HG03520 (cell line): ENCODE measurements around the gene ARFGAP2.
A peak's percentile ranks its signal among the peaks of the same experiment; 100 is the strongest.

Experiments used
- ATAC-seq: cut with Tn5 transposase; IDR thresholded peaks from one replicate; pipeline ENCODE4 v1.9.1; 2021; ENCODE audit warnings: mild to moderate bottlenecking, moderate library complexity; ENCODE audit not compliant: unreplicated experiment

Gene ARFGAP2

DNA sequence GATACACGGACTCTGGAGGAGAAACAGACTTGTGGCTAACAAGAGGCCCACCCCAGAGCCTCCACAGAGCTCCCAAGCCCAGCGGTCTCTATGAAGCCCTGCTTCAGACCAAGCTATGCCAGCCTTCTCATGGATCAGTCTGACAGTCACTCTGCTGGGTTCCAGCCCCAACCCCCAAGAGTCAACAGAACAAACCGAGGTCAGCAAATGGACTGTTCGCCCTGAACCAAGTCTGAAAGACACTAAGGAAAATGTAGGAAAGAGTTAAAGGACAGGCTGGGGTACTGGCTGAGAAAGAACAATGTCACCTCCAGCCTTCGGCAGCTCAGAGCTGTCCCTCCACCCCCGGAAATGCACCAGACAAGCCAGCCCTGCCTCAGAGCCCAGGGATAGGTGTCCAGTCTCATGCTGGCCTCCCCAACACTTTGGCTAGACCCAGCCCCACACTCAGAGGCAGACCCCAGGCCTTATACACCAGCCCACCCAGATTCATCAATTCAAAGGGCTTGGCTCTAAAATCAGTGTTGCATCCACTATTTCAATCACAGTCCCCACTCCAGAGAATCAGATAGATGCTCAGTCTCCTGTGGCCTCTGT is 3.8 kb downstream of the ARFGAP2 start:
- ATAC-seq, result no peak

DNA sequence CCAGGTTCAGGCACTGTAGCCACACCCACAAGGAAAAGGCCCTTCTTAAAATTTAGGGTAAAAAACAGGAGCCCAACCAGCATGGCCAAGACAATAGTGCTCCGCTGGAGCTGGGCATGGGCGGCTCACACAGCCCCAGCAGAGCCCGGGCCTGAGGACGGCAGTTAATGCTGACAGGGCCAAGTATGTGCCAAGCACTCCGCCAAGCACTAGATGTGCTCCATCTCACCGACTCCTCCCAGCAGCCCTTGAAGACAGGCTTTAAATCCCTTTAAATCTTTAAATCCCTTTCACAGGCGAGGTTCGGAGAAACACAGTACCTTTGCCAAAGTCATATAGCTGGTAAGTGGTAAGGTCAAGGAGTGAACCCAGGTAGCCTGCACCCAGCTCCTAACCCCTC is 4.8 kb downstream of the ARFGAP2 start:
- ATAC-seq, result no peak

DNA sequence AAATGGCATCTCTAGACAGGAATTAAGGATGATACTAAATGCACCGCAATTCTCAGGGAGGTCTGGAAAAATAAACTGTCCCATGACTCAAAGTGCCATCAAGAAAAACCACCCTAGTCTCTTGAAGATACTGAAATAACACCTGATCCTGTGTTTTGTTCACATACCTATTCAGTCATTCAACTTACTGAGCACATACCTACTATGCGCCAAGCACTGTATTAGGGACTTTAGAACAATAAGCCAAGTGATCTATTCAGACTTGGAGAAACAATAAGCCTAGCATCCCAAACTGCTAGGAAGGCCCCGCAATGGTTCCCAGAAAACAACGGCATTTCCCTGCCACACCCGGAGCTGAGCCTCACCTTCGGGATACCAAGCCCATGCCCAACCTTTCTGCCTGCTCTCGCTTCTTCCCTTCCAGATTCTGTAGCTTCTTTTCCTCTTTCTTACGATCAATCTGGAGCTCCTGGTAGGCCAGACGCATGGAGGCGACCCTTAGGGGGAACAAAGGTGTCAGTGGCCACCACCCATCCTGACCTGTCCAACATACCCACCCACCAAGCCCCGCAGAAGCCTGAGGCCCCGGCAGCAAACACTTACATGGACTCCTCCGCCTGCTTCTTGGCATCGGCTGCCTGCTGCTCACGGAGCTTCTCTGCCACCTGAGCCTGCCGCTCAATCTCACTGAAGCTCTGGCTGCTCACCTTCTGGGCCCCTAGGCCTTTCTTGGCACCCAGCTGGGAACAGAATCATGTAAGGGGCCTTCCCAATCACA is 5.4 kb downstream of the ARFGAP2 start:
- no peak for ATAC-seq

DNA sequence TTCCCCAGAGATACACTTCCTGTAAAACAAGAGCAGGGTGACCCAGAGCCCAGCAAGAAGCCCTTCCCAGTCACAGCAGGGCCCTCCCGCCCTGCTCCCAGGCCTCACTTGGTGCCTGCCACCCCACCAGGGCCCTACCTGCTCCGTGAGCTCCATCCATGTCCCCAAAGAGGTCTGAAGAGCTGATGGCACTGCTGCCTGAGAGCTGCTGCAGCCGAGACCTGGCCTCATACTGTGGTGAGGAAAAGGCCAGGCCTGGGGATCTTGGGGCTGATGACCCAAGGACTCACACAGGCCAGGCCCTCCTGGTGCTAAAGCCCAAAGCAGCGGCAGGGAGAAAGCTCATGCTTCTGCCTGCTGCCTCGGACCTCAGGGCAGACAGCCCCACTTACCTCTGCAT is 10.3 kb downstream of the ARFGAP2 start:
- ATAC-seq, result no peak

DNA sequence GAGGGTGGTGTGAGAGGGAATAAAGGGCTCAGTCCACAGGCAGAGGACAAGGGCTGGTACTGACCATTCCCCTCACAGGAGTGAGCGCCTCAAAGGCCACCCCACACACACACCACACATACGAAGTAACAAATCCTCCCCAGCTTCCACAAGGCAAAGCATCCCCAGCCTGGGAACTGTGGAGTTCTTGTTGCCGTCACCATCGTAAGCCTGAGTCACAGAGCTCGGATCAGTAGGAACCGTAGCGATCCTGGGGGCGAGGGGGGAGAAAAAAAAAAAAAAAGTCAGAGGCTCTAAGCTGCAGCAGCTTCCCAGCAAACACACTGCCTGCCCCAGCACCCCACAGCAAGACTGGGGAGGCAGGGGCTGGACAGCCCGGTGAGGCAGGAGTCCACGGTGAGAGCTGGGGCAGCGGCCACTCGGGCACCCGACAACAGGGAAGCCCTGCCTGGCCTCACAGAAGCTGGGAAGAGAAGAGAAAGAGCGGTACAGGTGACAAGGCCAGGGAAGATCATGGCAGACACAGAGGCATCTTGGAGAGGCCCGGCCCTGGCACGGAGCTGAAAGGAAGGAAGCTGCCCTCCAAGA is 11.3 kb downstream of the ARFGAP2 start:
- ATAC-seq, result no peak

DNA sequence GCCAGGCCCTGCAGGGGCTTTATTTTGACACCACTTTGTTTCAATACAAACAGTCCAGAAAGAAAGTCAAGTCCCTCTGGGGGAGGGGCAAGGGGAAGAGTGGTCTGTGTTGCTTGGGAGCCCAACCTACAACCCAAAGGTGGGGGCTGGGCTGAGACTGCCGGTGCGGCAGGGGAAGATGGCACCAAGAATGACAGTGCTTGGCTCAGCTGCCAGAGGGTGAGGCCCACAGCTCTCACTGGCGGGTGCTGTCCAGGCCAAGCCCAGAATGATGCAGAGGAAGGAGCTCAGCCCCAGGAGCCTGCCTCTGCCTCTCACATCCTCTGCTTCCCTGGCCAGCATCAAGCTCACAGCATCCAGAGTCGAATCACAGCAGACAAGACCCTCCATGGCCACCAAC is 12.4 kb downstream of the ARFGAP2 start:
- no peak for ATAC-seq

DNA sequence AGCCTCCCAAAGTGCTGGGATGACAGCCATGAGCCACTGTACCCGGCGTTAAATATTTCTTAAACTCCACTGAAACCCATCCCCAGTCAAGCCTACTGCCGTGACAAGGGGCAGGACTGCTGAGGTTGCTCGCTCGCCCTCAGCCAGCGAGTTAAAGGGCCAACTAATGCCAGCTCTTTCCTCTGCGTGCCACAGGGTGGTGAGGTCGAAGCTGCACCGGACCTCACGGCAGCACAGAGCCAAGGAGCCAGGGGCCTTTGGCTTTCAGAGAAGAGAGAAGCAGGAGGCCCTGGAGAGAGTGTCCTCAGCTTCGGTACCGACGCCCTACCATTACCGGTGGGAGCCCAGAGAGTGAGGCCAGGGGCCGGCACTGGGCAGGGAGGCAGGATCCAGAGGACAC is 12.8 kb downstream of the ARFGAP2 start:
- no peak for ATAC-seq

DNA sequence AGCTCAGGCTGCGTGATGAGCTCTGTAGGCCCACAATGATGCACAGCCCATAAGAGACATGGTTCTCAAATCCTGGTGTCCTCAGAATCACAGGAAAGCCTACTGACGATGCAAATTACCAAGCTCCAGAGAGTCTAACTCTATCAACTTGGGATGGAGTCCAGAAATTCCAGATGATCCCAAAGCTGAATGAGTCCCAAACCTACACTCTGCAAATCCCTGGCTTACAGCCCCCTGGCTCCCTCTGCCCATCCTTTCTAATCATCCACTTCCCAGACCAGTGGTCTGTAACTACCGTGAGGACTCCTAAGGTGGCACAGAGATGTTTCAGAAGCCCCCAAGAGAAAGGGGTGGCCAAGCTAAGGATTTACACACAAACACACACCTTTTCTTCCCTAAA is 13.5 kb downstream of the ARFGAP2 start:
- ATAC-seq, result no peak

DNA sequence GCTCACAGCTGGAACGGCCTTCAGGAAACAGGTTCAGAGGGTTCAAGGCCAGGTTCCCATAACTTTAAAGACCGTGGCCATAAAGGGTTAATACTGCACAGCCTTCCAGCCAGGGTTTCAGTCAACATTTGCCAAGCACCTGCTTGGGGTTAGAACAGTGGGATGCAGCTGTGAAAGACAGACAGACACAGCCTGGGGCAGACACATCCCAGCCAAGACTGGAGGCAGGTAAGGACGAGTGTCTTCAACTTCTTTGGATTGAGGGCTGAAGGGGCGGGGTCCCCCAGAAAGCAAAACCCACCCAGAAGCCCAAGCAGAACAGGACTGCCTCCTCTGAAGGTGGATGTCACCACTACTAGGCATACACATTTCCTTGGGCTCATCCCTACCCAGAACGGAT is 14.3 kb downstream of the ARFGAP2 start:
- ATAC-seq, result no peak

DNA sequence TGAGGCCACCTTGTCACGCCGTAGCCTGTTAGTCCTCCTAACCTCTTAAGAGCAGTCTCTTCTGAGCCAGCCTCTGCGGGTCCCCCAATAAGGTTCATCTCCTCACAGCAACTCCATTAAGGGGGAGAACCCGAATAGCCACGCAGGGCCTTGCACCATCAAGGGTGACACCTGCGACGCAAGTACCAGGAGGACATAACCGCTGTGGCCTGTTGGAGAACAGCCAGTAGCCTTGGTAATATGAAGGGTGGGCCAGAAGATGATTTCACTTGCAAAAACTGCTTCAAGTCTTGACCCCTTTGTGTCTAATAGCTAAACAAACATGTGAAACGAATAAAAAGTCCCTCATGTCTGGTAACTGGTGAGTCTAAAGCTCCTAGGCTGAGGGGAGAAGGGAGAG is 14.8 kb downstream of the ARFGAP2 start:
- ATAC-seq, result no peak

DNA sequence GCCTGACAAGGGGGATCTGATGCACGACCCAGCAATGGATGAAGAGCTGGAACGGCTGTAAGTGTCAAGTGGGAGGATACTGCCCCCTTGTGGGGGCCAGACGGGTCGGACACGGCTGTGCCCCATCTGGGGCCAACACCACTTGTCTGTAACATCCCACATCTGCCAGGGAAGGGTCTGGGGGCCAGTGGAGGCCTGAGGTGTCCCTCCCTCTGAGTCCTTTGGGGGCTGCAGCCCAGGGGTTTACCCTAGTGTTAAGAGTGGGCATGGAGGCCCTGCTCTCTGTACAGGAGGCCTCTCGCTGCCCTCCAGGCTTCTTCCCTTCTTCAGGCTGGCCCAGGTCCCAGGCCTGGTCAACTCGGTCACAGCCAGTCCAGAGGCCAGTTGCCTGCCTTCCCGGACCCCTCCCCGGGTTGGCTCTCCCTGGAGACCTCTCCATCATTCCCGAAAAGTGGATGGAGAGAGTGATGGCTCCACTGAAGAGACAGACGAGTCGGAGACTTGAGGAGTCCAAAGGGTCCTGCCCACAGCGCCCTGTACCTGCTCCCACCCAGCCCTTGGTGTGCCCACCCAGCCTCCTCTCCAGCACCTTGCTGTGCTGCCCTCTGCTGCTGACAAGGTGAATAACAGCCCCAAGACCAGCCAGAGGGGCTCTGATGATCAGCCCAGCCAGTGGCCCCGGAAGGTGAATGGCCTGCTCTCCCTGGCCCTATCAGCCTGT is 15.4 kb downstream of the ARFGAP2 start:
- ATAC-seq, result peak; percentile 71

DNA sequence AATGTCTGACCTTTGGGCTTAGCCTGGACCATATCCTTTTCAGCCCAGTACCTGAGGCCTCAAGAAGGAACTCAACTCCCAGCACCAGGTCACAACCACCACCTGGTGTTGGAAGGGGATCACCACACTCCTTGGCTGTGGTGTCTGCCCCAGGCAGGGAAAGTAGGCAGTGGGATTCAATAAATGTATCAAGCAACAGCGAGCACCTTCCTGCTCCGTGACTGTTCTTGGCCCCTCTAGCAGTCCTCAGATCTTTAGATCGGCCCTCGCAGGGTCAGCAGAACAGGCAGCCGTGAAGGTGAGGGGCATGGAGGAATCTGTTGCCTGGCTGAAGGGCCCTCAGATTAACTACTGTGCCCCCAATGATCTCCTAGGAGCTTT is 15.9 kb downstream of the ARFGAP2 start:
- ATAC-seq, result no peak

DNA sequence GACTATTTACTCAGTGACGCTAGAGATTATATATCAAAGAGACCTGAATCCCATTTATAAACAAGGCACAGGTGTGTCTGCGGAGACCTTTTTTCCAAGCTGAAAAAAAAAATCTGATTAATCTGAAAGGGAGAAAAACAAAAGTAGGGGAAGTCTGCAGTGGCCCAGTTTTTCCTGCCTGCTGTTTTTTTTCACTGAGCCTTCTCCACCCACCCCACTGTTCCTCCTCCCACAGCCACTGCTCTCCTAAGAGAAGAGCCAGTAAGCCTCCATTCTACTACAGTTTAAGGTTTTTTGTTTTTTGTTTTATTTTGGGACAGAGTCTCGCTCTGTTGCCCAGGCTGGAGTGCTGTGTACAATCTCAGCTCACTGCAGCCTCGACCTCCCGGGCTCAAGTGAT is 18.4 kb downstream of the ARFGAP2 start:
- no peak for ATAC-seq

DNA sequence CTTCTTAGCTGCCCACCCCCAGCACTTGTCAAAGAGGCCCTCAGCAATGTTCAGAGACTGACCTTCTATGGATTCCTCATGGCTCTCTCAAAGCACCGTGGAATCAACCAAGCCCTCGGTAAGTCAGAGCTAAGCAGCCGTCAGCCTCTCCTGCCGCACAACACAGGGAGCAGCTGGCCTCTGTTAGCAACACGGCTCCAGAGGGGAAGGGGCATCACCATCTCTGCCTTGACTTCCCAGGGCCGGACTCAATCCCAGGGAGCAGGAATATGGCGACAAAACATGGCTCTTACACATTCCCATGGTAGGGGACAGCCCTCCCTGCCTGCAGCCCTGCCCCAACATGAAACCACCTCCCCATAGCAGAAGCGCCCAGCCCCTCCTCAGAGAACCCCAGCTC is 18.9 kb downstream of the ARFGAP2 start:
- ATAC-seq, result no peak

DNA sequence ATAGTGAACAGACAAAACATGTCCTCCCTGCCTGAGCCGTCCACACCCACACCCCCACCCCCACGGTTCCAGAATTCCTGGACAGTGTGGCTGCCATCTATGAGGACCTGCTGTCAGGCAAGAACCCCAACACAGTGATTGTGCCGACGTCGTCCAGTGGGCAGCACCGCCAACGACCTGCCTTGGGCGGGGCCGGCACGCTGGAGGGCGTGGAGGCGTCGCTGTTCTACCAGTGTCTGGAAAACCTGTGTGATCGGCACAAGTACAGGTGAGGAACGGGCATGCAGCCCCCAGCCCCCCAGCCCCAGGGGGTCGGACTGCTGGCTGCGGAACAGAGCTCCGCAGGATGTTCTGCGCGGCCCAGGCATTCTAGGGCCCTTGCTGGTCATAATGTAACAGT is 19.7 kb downstream of the ARFGAP2 start:
- no peak for ATAC-seq

DNA sequence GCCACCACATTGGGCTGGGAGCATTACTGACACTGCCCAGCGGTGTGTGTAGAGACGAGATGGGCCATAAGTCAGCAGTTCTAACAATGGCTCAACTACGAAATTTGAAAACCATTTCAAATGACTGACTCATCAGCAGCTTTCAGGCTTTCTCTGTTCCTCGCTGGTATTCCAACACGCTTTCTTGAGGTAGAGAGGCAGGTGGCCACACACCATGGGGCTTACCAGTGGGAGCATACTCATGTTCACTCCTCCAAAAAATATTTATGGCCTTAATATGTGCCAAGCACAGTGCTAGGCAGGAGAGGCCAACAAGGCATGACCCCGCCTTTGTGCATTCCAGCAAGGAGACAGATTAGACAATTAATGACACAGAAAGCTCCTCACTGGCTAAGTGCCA is 20.3 kb downstream of the ARFGAP2 start:
- no peak for ATAC-seq

DNA sequence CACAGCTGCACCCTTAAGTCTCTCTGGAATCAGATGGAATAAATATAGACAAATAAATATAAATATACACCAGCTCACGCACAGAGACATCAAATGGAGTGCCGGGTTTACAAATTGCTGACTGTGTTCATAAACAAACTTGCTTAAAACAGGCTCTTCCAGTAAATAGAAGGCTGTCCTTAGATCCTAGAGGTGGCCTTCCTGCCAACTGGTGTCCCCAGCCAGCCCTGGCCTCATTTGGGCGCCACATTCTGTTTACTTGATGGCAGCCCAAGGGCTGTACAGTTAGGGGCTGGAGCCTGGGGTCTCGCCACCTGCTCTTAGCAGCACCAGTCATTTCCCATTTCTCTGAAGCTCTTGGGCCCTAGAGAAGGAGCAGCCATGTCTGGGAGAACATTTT is 20.8 kb downstream of the ARFGAP2 start:
- ATAC-seq, result no peak

DNA sequence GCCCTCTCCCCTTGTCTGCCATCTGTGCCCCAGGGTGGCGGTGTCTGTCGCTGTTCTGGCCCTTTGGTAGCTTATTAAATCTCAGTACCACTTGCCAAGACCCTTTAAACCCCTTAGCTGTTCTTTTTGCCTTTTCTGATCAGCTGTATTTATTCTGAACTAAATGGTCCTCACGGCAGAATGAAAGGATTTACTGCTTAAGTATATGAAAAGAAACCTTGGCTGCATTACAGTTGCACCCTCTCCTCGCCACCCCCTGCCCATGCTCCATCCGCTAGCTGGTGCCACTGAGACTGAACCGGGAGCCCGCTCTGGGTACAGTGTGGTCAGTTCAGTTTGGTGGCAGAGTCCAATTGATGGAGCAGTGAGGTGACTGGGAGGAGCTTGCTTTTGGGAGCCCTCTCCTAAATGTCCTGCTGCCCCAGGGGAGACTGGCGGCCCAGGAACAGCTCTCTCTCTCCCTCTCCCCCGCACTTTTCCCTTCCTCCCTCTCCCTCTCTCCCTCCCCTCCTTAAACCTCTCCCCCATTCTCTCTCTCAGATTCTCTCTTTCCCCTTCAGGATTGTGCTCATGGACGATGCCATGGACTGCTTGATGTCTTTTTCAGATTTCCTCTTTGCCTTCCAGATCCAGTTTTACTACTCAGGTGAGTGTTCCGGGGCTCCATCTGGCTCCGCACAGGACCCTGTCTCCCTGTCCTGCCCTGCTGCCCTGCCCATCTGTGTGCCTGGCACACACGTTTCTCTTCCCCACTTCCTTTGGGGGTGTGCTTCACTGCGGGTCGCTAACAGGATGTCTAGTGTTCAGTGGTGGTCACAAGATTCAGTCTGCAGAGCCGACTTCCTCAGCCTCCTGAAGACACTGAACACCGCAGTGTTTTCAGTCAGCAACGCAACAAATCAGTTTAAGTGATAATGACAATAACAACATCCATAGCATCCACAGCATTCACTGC is 21.8 kb downstream of the ARFGAP2 start:
- no peak for ATAC-seq

DNA sequence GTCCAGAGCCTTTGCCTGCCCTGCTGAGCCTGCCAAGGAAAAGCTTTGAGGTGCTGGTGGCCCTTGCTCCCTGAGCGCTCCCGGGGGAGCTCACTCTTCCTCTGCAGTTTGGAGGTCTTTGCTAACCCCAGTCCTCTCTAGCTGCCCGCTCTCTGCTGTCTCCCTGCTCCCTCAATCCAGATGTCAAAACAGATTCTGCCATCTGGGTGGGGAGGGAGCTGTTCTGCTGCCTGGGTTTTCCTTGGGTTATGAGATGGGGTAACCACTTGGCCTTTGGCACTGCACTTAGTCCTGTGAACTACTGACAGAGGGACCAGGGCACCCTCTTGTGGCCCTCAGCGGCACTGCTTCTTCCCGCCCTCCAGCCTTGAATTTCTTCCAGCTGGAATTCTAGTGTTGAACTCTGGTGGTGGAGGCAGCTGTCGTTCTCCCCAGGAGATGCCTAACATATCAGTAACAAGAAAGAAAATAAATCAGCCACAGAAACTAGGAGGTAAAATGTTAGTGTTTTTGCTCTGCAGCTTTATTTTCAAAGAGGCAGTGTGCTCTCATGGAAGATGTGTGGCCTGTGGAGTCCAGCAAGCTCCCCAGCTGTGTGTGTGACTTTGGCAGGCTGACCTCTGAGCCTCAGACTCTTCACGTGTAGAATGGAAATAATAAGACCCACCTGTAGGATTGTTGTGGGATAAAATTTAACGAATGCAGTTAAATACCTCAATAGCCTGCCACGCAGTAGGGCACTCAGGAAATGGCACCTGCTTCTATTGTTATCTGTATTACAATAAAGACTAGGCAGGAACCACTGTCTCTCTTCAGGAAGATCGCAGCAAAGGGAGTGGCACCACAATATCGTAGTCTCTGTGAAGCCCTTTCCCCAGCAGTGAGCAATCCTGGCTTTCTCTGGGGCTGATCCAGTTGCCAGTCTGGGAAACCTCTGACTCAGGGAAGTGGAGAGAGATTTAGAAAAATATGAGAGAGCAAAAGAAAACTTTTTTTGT is 23.4 kb downstream of the ARFGAP2 start:
- no peak for ATAC-seq
